Endothelial cell of umbilical vein (primary cell): Measurements from ENCODE around the gene MYCBP2. TPM values are rescaled to one million over a fixed set of nuclear protein-coding genes. Genes with fewer than 3 reads are reported as not detected.

ENCODE experiments used
- BruUV-seq: library from RNA; stranded (reverse); fragments of 400-500 nt; replicated peaks from 2 replicates; lab custom pipeline; 2021; lab: Mats Ljungman, UMichigan
- CTCF ChIA-PET: fragments of 300-600, 350-600 bp; sonication (Branson Sonifier 250); formaldehyde crosslinking; loops from one replicate; lab custom pipeline; 2021; ENCODE audit warnings: antibody characterized with exemption, inconsistent platforms; lab: Charles Lee
- POLR2A ChIA-PET: fragments of 300-600, 350-600 bp; sonication (Branson Sonifier 250); formaldehyde crosslinking; loops from one replicate; lab custom pipeline; 2021; ENCODE audit warnings: antibody characterized with exemption, inconsistent platforms; lab: Charles Lee
- DNase-seq: peaks from one replicate; pipeline ENCODE4 v3.0.0-alpha.2; 2011; ENCODE audit warnings: low read depth, low spot score
- FAIRE-seq: peaks from 2 replicates; lab custom pipeline; 2011; peaks lifted over from hg19 to GRCh38; lab: Jason Lieb, UNC
- H2AFZ ChIP-seq: 2 replicates; pipeline ENCODE4 v1.6.0; 2012; ENCODE audit warnings: low read depth, low read length, control low read depth, inconsistent platforms
- H3K27ac ChIP-seq: 2 replicates; pipeline ENCODE4 v1.5.1; 2011; ENCODE audit warnings: low read depth, mild to moderate bottlenecking, control low read depth, low read length, moderate library complexity; ENCODE audit not compliant: insufficient read depth
- H3K27me3 ChIP-seq, 2 experiments: 2 replicates each; pipeline versions ENCODE4 v1.6.0 to v1.6.1; 2011; ENCODE audit warnings: low read length in 2 of 2, mixed read lengths in 1 of 2; ENCODE audit not compliant: control insufficient read depth in 2 of 2, insufficient read depth in 2 of 2
- H3K36me3 ChIP-seq, 2 experiments: 2 replicates in 1 of 2; 3 replicates in 1 of 2; pipeline ENCODE4 v1.5.1; 2011; ENCODE audit warnings: low read length in 2 of 2, mild to moderate bottlenecking in 1 of 2, moderate library complexity in 1 of 2; ENCODE audit not compliant: control insufficient read depth in 2 of 2, insufficient read depth in 2 of 2; ENCODE audit errors: extremely low read depth in 1 of 2
- H3K4me1 ChIP-seq: 3 replicates; pipeline ENCODE4 v1.5.1; 2011; ENCODE audit warnings: mild to moderate bottlenecking, low read length; ENCODE audit not compliant: control insufficient read depth, insufficient read depth; ENCODE audit errors: extremely low read depth
- H3K4me2 ChIP-seq: 2 replicates; pipeline ENCODE4 v1.6.1; 2011; ENCODE audit warnings: low read length, control low read depth, mixed read lengths; ENCODE audit not compliant: insufficient read depth
- H3K4me3 ChIP-seq, 3 experiments: fragments of 200-600 bp in 1 of 3; sonication (generic), shearing (Covaris generic) in 1 of 3; replicated peaks in 1 of 3; 2 replicates each; pipeline ENCODE4 v1.5.1; 2011 to 2016; ENCODE audit warnings: control low read depth in 3 of 3, low read length in 3 of 3, mild to moderate bottlenecking in 2 of 3, inconsistent platforms in 1 of 3, low read depth in 1 of 3, moderate library complexity in 1 of 3; ENCODE audit not compliant: insufficient read depth in 1 of 3
- H3K79me2 ChIP-seq: 2 replicates; pipeline ENCODE4 v1.6.0; 2012; ENCODE audit warnings: low read length, inconsistent platforms; ENCODE audit not compliant: control insufficient read depth, insufficient read depth
- H3K9ac ChIP-seq: replicated peaks from 2 replicates; pipeline ENCODE3; 2011; ENCODE audit warnings: low read length, control low read depth; ENCODE audit not compliant: insufficient read depth; ENCODE audit errors: extremely low read depth
- H3K9me1 ChIP-seq: replicated peaks from 3 replicates; pipeline ENCODE4 v1.6.0; 2011; ENCODE audit warnings: mild to moderate bottlenecking, low read length; ENCODE audit not compliant: control insufficient read depth, insufficient read depth; ENCODE audit errors: extremely low read depth
- H3K9me3 ChIP-seq: replicated peaks from 2 replicates; pipeline ENCODE4 v1.5.1; 2012; ENCODE audit warnings: low read length, inconsistent platforms; ENCODE audit not compliant: control insufficient read depth, insufficient read depth
- H4K20me1 ChIP-seq: replicated peaks from 2 replicates; pipeline ENCODE3; 2011; ENCODE audit warnings: mild to moderate bottlenecking, low read length; ENCODE audit not compliant: control insufficient read depth, insufficient read depth; ENCODE audit errors: extremely low read depth
- CTCF ChIP-seq, 2 donors: IDR thresholded peaks; 1 replicate in 1 of 2; 2 replicates in 1 of 2; pipeline ENCODE4 v1.5.1; 2011; ENCODE audit warnings: low read length in 2 of 2, mild to moderate bottlenecking in 2 of 2, moderate library complexity in 2 of 2, control low read depth in 1 of 2, inconsistent platforms in 1 of 2, low read depth in 1 of 2; ENCODE audit not compliant: insufficient read depth in 1 of 2; ENCODE audit errors: extremely low read depth in 1 of 2
- FOS ChIP-seq: IDR thresholded peaks from 2 replicates; pipeline ENCODE4 v1.6.1; 2011; ENCODE audit warnings: mild to moderate bottlenecking, low read length, moderate library complexity, borderline replicate concordance; ENCODE audit not compliant: insufficient read depth
- JUN ChIP-seq: IDR thresholded peaks from 2 replicates; pipeline ENCODE4 v1.6.1; 2011; ENCODE audit warnings: borderline replicate concordance, low read depth; ENCODE audit not compliant: insufficient read length, insufficient read depth
- POLR2A ChIP-seq: IDR thresholded peaks from 2 replicates; pipeline ENCODE4 v1.6.1; 2012; ENCODE audit warnings: low read depth, mild to moderate bottlenecking, control low read depth, low read length
- dilution Hi-C: fragments of 300-500 bp; cut with MboI; formaldehyde crosslinking; loops from one replicate; pipeline ENCODE4 v1.15.0; 2019; ENCODE audit warnings: low sequenced_read_pairs; ENCODE audit not compliant: extremely low pct_ligation_motif_present
- intact Hi-C: fragments of 100-400 bp; cut with micrococcal nuclease; formaldehyde crosslinking; loops from one replicate; pipeline ENCODE4 v1.10.0; 2022
- polyA plus RNA-seq, 4 experiments: library from polyadenylated mRNA; depleted of rRNA in 3 of 4; stranded (reverse) in 3 of 4; unstranded in 1 of 4; fragments of >200 nt; gene quantifications; 2 replicates each; pipeline versions ENCODE4 v1.2.1 to v1.2.3, GENCODE V29; 2011 to 2012; ENCODE audit warnings: missing spikeins in 1 of 4
- total RNA-seq: library from RNA; stranded (reverse); gene quantifications from 2 replicates; pipeline ENCODE4 v1.2.3, GENCODE V29; 2021

MYCBP2 gene
- total and polyA plus RNA-seq, 2 donors (not counting 3 experiments of a cell fraction or from before 2014, with no cell fraction given) = 30.5 to 89.8 TPM

- dilution Hi-C loops = no loop called here
- H3K27me3 ChIP-seq = no peaks in the 10 kb centered on the region
- no peak overlapping the region for H3K4me3 ChIP-seq
- intact Hi-C loops = no loop called here
- H3K4me2 ChIP-seq = no peak overlapping the region
- no TSS peak for BruUV-seq
- H3K27ac ChIP-seq = no peak overlapping the region
- no peaks in the 10 kb centered on the region for H3K9me3 ChIP-seq
- ChIA-PET CTCF (interaction anchor here (1.4 kb wide), 1 partner anchor 27 kb away, joined by 3 read pairs; no protein-coding TSS in a partner anchor), POLR2A (interaction anchor here (0.5 kb wide), 1 partner anchor 559 kb away, joined by 9 read pairs; no protein-coding TSS in a partner anchor)
- TF ChIP-seq JUN = no peak
- no peak for TF ChIP-seq FOS
- no peak for TF ChIP-seq POLR2A
- FAIRE-seq = no peak
- no peak overlapping the region for H2AFZ ChIP-seq
- no peaks in the 10 kb centered on the region for H4K20me1 ChIP-seq
- DNase-seq = no peak
- no peaks in the 10 kb centered on the region for H3K79me2 ChIP-seq
- H3K9ac ChIP-seq = no peak overlapping the region
- H3K9me1 ChIP-seq = no peaks in the 10 kb centered on the region
- no peaks in the 10 kb centered on the region for H3K4me1 ChIP-seq
- H3K36me3 ChIP-seq = no peaks in the 10 kb centered on the region
Observed at GRCh38 chr13:77034881-77035280, 292.0 kb downstream of the MYCBP2 start.

- Histone ChIP-seq H3K36me3 (no peaks in the 10 kb centered on the region), H3K9me1 (no peaks in the 10 kb centered on the region), H3K4me1 (no peaks in the 10 kb centered on the region), H3K4me3 (no peak overlapping the region), H3K79me2 (no peaks in the 10 kb centered on the region), H2AFZ (no peak overlapping the region), H3K27me3 (no peaks in the 10 kb centered on the region), H3K4me2 (no peak overlapping the region), H3K9me3 (no peaks in the 10 kb centered on the region), H3K9ac (no peak overlapping the region), H4K20me1 (no peaks in the 10 kb centered on the region), H3K27ac (no peak overlapping the region)
- CTCF ChIA-PET = interaction anchor here (1.1 kb wide), 1 partner anchor 13 kb away, joined by 3 read pairs; no protein-coding TSS in a partner anchor
- dilution Hi-C loops = no loop called here
- DNase-seq (no peak), FAIRE-seq (no peak)
- intact Hi-C loops = no loop called here
- BruUV-seq = no TSS peak
- no peak for TF ChIP-seq POLR2A
- no peak for TF ChIP-seq CTCF (IDR thresholded peaks at IDR 0.05; ENCODE audit: extremely low read depth in 1 of 2, insufficient read depth in 1 of 2, low read depth in 1 of 2, low read length in 2 of 2)
- POLR2A ChIA-PET = no interaction called here
Observed at GRCh38 chr13:77033717-77034302, 293.1 kb downstream of the MYCBP2 start.
